ENCODE data around the gene HDAC11.
A peak's percentile ranks its signal among the peaks of the same experiment; 100 is the strongest.

The HDAC11 gene

DNA sequence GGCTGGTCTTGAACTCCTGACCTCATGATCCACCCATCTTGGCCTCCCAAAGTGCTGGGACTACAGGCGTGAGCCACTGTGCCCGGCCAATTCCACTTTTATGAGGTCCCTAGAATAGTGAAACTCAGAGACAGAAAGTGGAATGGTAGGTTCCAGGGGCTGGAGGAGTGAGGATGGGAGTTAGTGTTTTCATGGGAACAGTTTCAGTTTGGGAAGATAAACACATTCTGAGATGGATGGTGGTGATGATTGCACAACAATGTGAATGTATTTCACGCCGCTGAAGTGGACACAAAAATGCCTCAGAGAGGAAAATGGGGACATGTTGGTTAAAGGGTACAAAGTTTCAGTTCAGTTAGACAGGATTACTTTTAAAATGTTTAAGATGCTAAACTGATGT, 22.5 kb upstream of the HDAC11 start:
- Histone ChIP-seq H3K4me1 (peaks cover 15% of the 10 kb centered on the region), H3K27me3 (no peaks in the 10 kb centered on the region), H4K20me1 (no peaks in the 10 kb centered on the region), H3K9ac (no peak overlapping the region), H3K27ac (no peak overlapping the region), H3K36me3 (no peaks in the 10 kb centered on the region), H3K4me3 (no peak overlapping the region), H3K4me2 (no peak overlapping the region), H3K9me3 (no peaks in the 10 kb centered on the region)
- peak; percentile 14; the same call in 1 of the 2 replicates for TF ChIP-seq Cebpa-rat (IDR thresholded peaks at IDR 0.05)

DNA sequence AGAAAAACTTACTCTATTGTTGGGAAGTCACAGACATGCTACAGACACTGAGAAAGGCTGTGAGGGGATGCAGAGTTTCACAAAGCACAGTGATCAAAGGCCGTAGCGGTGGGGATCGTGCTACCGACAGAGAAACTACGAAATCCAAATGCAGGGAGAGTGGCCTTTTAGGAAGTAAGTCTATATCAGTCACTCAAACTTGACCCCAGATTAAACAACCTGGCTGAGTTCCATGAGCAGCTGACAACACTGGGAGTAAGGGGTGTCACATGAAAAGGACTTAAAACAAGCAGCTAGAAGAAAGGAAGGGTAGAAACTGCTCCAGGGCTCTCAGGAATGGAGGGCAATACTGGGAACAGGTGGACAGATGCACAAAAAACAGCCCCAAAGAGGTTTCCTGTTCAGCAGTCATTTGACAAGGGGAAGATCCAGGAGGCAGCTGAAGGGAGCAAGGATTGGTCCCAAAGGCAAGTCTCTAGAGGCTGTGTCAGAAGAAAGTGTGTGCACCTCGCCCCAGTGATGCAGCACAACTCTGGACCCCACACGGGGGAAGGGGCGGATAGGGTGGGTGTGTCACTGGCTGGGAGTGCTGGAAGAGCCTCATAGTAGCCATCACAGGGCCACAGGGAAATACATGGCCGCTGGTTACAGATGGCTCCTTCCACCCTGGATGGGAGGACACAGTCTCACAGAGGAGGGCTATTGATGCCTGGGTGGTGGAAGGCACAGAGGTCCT, 20.3 kb upstream of the HDAC11 start:
- H4K20me1 ChIP-seq, result no peaks in the 10 kb centered on the region
- H3K9ac ChIP-seq, result no peak overlapping the region
- peak overlapping the region; percentile 29; the same call in 1 of the 2 replicates for H3K4me2 ChIP-seq
- no peaks in the 10 kb centered on the region for H3K9me3 ChIP-seq
- H3K4me1 ChIP-seq, result peaks cover 25% of the 10 kb centered on the region
- no peak overlapping the region for H3K4me3 ChIP-seq
- no peaks in the 10 kb centered on the region for H3K36me3 ChIP-seq
- no peaks in the 10 kb centered on the region for H3K27me3 ChIP-seq
- no peak for TF ChIP-seq Cebpa-rat (IDR thresholded peaks at IDR 0.05)
- no peak overlapping the region for H3K27ac ChIP-seq

DNA sequence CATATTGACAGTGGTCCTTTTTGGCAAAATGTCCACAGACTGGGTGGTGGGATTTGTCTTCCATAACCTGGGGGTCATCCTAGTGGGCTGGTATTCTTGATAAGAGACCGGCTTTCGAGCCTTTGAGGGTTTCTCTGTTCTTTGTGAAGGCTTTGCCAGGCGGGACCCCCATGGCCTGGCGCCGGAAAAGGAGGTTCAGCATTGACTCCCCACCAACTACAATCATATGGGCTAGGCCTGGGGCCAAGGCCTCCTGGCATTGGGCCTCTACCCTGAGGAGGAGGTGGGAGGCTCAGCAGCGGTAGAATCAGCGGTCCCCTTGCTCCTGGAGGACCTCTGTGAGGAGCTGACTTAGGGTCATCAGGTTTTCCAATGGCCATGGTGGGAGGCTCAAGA, 19.8 kb upstream of the HDAC11 start:
- Histone ChIP-seq H3K4me2 (peak overlapping the region; percentile 29; the same call in 1 of the 2 replicates), H3K27ac (no peak overlapping the region), H3K9me3 (no peaks in the 10 kb centered on the region), H3K36me3 (no peaks in the 10 kb centered on the region), H3K27me3 (no peaks in the 10 kb centered on the region), H3K4me3 (no peak overlapping the region), H4K20me1 (no peaks in the 10 kb centered on the region), H3K9ac (no peak overlapping the region), H3K4me1 (peaks cover 31% of the 10 kb centered on the region)
- TF ChIP-seq Cebpa-rat (IDR thresholded peaks at IDR 0.05), result no peak

DNA sequence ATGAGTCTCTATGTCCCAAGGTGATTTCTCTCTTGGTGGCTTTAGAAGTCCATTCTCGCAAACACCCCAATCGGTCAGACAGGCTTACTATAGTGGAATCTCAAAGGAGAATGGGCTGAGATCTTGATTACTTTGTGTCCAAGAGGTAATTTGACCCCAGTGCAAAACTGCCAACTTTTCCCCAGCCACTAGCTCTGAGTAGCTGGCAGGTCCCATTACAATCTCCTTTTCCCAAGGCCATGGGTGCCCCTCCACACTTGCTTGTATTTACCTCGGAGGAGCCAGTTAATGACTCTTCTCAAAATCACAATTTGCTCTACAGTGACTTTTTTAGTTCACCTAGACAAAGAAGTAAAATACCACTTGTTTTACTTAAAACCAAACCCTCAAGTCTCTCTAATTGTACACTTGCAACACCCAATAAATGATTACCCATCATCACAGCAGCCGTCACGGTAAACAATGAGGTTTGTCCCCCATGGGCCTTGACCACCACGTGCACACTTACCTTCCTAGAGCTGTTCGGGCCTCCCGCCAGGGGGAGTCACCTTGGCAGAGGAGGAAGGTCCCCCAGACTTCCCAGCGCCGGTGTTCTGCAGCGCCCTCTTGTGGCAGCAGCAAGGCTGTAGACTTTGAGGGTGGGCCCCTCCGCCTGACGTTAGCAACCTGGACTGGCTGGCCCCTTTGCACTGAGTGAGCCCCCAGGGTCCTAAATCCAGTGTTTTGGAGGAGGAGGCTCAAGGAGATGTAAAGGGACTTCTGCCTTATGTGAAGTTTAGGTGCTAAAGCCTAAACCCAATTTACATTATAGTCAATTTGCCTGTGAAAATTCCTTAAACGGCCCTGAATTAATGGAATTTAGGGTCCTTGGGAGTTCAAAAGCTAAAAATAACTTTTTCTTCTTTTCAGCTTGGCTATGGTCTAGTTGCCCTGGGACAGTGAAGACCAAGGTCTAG, 18.7 kb upstream of the HDAC11 start:
- no peak for TF ChIP-seq Cebpa-rat (IDR thresholded peaks at IDR 0.05)
- H4K20me1 ChIP-seq, result no peaks in the 10 kb centered on the region

DNA sequence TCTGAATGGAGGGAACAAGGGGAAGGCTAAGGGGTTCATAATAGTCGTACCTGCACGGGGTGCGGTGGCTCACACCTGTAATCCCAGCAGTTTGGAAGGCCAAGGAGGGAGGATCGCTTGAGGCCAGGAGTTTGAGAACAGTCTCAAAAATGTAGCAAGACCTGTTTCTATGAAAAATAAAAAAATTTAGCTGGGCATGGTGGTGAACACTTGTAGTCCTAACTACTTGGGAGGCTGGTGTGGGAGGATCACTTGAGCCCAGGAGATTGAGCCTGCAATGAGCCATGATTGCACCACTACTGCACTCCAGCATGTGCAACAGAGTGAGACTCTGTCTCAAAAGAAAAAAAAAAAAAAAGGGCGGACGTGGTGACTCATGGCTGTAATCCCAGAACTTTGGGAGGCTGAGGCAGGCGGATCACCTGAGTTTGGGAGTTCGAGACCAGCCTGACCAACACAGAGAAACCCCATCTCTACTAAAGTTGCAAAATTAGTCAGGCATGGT, 17.9 kb upstream of the HDAC11 start:
- no peak overlapping the region for H3K4me3 ChIP-seq
- H3K27me3 ChIP-seq, result no peaks in the 10 kb centered on the region
- peaks cover 44% of the 10 kb centered on the region for H3K4me1 ChIP-seq
- no peaks in the 10 kb centered on the region for H3K36me3 ChIP-seq
- no peak overlapping the region for H3K4me2 ChIP-seq
- no peak overlapping the region for H3K27ac ChIP-seq
- H3K9ac ChIP-seq, result no peak overlapping the region
- no peaks in the 10 kb centered on the region for H3K9me3 ChIP-seq
- no peak for TF ChIP-seq Cebpa-rat (IDR thresholded peaks at IDR 0.05)
- no peaks in the 10 kb centered on the region for H4K20me1 ChIP-seq

More for the DNA sequence above, 18.7 kb upstream of the HDAC11 start:
- Histone ChIP-seq H3K9me3 (no peaks in the 10 kb centered on the region), H3K27me3 (no peaks in the 10 kb centered on the region), H3K4me3 (no peak overlapping the region), H3K27ac (no peak overlapping the region), H3K36me3 (no peaks in the 10 kb centered on the region), H3K4me2 (no peak overlapping the region), H3K4me1 (peaks cover 42% of the 10 kb centered on the region), H3K9ac (no peak overlapping the region)

DNA sequence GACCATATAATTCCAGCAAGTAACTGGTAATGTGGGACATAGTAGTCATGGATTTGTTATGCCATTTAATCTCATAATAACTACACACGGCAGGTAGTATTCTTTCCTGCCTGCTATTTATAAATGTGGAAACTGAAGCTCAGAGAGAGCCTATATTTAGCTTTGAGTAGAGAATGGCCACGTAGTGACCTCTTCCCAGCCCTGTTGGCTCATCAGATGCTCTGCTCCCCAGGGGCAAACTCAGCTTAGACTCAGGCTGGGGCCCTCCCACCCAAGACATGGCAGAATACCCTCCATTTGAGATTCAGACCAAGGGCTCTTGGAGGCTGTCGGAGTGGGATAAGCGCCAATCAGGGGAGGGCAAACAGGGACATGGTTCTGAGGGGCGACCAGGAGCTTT, 17.3 kb upstream of the HDAC11 start:
- peaks cover 44% of the 10 kb centered on the region for H3K4me1 ChIP-seq
- H3K4me3 ChIP-seq, result no peak overlapping the region
- H3K9me3 ChIP-seq, result no peaks in the 10 kb centered on the region
- no peak overlapping the region for H3K9ac ChIP-seq
- no peaks in the 10 kb centered on the region for H3K36me3 ChIP-seq
- no peak overlapping the region for H3K27ac ChIP-seq
- no peaks in the 10 kb centered on the region for H3K27me3 ChIP-seq
- peak overlapping the region; percentile 22 for H3K4me2 ChIP-seq
- TF ChIP-seq Cebpa-rat (IDR thresholded peaks at IDR 0.05), result no peak
- H4K20me1 ChIP-seq, result no peaks in the 10 kb centered on the region

DNA sequence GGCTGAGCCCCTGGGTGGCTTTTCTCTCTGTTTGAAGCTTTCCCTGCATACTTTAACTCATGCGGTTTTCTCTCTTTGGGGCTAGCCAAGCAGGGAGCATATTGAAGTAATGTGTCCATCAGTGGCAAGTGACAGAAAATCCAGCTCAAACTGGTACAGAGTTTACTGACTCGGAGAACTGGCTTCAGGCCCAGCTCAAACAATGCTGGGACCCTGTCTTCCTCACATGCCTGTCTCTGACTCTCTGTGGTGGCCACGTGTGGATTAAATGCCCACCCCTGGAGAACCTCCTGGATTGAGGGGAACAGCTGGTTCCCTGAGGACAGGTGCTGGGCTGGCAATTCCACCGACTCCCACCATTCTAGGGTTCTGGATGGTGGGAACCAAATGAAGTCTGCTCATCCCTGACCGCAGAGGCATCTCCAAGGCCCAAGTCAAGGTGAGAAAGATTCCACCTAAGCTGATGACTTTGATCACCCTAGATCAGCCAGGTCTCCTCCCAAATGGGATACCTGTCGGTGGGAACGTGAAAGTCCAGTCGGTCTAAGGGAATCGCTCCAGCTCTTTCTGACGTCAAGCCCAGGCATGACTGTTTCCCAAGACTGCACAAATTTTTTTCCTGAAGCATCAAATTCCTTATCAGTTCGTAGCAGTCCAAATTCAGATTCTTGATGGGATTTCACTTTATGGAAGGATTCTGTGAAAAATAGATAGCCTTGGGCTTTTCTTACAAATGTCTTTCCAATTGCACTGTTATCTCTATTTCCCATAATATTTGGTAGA, 16.3 kb upstream of the HDAC11 start:
- H3K27me3 ChIP-seq, result no peaks in the 10 kb centered on the region
- no peaks in the 10 kb centered on the region for H3K9me3 ChIP-seq
- H3K27ac ChIP-seq, result no peak overlapping the region
- H3K36me3 ChIP-seq, result no peaks in the 10 kb centered on the region
- H4K20me1 ChIP-seq, result no peaks in the 10 kb centered on the region
- no peak overlapping the region for H3K4me2 ChIP-seq
- peaks cover 47% of the 10 kb centered on the region for H3K4me1 ChIP-seq
- no peak overlapping the region for H3K4me3 ChIP-seq
- TF ChIP-seq Cebpa-rat (IDR thresholded peaks at IDR 0.05), result no peak
- H3K9ac ChIP-seq, result no peak overlapping the region

DNA sequence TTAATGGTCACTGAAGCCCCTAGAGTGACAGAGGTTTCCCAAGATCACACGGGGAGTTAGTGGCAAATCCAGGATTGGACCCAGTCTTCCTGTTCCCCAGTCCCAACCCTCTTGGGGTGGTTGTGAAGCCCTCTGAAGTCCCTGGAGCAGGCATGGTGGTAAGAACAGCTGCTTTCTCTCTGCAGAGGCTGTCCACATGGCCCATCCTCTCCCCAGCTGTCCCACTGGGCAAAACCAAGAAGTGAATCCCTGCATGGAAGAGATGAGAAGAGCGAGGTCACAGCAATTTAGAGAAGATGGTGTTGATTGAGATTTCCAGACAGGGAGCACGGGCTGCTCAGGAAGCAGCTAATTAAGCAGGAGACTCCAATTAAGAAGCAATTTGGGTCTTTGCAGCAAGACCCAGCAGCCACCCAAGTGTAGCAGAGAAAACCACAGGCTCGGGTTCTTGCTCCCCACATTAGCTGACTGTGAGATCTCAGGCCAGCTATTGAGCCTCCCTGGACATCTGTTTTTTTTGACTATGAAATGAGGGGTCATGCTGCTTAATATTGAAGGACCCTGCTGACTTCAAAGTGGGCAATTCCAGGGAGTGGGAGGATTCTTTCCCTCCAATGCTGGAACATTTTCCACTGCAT, 14.8 kb upstream of the HDAC11 start:
- H3K9me3 ChIP-seq, result no peaks in the 10 kb centered on the region
- H3K27me3 ChIP-seq, result no peaks in the 10 kb centered on the region
- H4K20me1 ChIP-seq, result no peaks in the 10 kb centered on the region
- no peak overlapping the region for H3K9ac ChIP-seq
- no peak for TF ChIP-seq Cebpa-rat (IDR thresholded peaks at IDR 0.05)
- H3K27ac ChIP-seq, result no peak overlapping the region
- no peaks in the 10 kb centered on the region for H3K36me3 ChIP-seq
- peaks cover 47% of the 10 kb centered on the region for H3K4me1 ChIP-seq
- H3K4me2 ChIP-seq, result peak overlapping the region; percentile 53
- H3K4me3 ChIP-seq, result no peak overlapping the region

DNA sequence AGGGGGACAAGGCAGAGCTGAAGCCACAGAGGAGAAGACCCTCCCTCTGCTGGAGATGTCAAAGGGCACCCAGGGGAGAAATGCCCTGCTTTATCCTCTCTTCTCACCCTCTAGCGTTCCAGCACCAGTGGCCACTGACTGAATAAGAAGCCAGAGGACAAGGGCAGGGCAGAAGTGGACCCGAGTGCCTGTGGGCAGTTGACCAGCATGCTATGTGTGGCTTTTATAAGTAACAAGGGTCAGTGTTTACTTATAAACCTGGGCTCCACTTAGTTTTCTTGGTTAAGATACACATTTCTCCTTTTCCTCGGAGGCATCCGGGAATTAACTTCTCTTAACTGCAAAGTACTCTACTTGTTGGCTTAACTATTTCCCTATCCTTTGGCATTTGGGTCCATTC, 13.3 kb upstream of the HDAC11 start:
- Histone ChIP-seq H4K20me1 (no peaks in the 10 kb centered on the region), H3K4me1 (peaks cover 44% of the 10 kb centered on the region), H3K9ac (no peak overlapping the region), H3K27ac (no peak overlapping the region), H3K4me3 (no peak overlapping the region), H3K36me3 (no peaks in the 10 kb centered on the region), H3K4me2 (no peak overlapping the region), H3K9me3 (no peaks in the 10 kb centered on the region), H3K27me3 (no peaks in the 10 kb centered on the region)
- TF ChIP-seq Cebpa-rat (IDR thresholded peaks at IDR 0.05), result no peak
